ENCODE measurements around the gene SETD7.

- no peak for TF ChIP-seq CTCF (IDR thresholded peaks at IDR 0.05)
- no peak for TF ChIP-seq EP300 (IDR thresholded peaks at IDR 0.05)
- TF ChIP-seq POLR2A (IDR thresholded peaks at IDR 0.05): no peak
- TF ChIP-seq POLR2AphosphoS5 (IDR thresholded peaks at IDR 0.05): no peak
Measured at GRCh38 chr4:139534287-139534950, 21.6 kb downstream of the SETD7 start.

Data from stomach (tissue), 4 donors.